ENCODE measurements around the gene WWTR1.

WWTR1 gene

GRCh38 chr3:149519912-149520311 is 137.9 kb downstream of the WWTR1 start:
- H3K27ac ChIP-seq: no peak overlapping the region
- in situ Hi-C loops (cut with HindIII; ENCODE audit: low pct_ligation_motif_present, low sequenced_read_pairs): loop anchor here (25.0 kb wide), 1 partner anchor 217 kb away; no protein-coding TSS in a partner anchor
- H3K36me3 ChIP-seq (replicated peaks): peaks cover 41% of the 10 kb centered on the region
- H3K4me3 ChIP-seq (ENCODE audit: low read depth, low read length): no peak overlapping the region
- no peak for DNase-seq
- H3K27me3 ChIP-seq (replicated peaks): no peaks in the 10 kb centered on the region
- no peak for TF ChIP-seq CTCF (IDR thresholded peaks at IDR 0.05; ENCODE audit: low read depth, low read length, missing control alignments)

- H3K4me3 ChIP-seq (ENCODE audit: low read depth, low read length): no peak overlapping the region
- H3K27me3 ChIP-seq (replicated peaks): no peaks in the 10 kb centered on the region
- no peak overlapping the region for H3K27ac ChIP-seq
- H3K36me3 ChIP-seq (replicated peaks): peaks cover 26% of the 10 kb centered on the region
- in situ Hi-C loops (cut with HindIII; ENCODE audit: low pct_ligation_motif_present, low sequenced_read_pairs): loop anchor here (25.0 kb wide), 1 partner anchor 220 kb away; no protein-coding TSS in a partner anchor
- TF ChIP-seq CTCF (IDR thresholded peaks at IDR 0.05; ENCODE audit: low read depth, low read length, missing control alignments): no peak
- no peak for DNase-seq
Measured at GRCh38 chr3:149516920-149517319, 140.9 kb downstream of the WWTR1 start.

GRCh38 chr3:149515249-149515648 is 142.6 kb downstream of the WWTR1 start:
- peaks cover 14% of the 10 kb centered on the region for H3K36me3 ChIP-seq (replicated peaks)
- no peak for DNase-seq
- H3K27ac ChIP-seq: no peak overlapping the region
- H3K4me3 ChIP-seq (ENCODE audit: low read depth, low read length): no peak overlapping the region
- in situ Hi-C loops (cut with HindIII; ENCODE audit: low pct_ligation_motif_present, low sequenced_read_pairs): loop anchor here (25.0 kb wide), 1 partner anchor 222 kb away; no protein-coding TSS in a partner anchor
- no peaks in the 10 kb centered on the region for H3K27me3 ChIP-seq (replicated peaks)
- no peak for TF ChIP-seq CTCF (IDR thresholded peaks at IDR 0.05; ENCODE audit: low read depth, low read length, missing control alignments)

- H3K4me3 ChIP-seq (ENCODE audit: low read depth, low read length): no peak overlapping the region
- no peak for TF ChIP-seq CTCF (IDR thresholded peaks at IDR 0.05; ENCODE audit: low read depth, low read length, missing control alignments)
- H3K27me3 ChIP-seq (replicated peaks): no peaks in the 10 kb centered on the region
- no peak overlapping the region for H3K27ac ChIP-seq
- peaks cover 9% of the 10 kb centered on the region for H3K36me3 ChIP-seq (replicated peaks)
- in situ Hi-C loops (cut with HindIII; ENCODE audit: low pct_ligation_motif_present, low sequenced_read_pairs): loop anchor here (25.0 kb wide), 1 partner anchor 223 kb away; no protein-coding TSS in a partner anchor
- DNase-seq: no peak
Measured at GRCh38 chr3:149514471-149514870, 143.4 kb downstream of the WWTR1 start.

DNA sequence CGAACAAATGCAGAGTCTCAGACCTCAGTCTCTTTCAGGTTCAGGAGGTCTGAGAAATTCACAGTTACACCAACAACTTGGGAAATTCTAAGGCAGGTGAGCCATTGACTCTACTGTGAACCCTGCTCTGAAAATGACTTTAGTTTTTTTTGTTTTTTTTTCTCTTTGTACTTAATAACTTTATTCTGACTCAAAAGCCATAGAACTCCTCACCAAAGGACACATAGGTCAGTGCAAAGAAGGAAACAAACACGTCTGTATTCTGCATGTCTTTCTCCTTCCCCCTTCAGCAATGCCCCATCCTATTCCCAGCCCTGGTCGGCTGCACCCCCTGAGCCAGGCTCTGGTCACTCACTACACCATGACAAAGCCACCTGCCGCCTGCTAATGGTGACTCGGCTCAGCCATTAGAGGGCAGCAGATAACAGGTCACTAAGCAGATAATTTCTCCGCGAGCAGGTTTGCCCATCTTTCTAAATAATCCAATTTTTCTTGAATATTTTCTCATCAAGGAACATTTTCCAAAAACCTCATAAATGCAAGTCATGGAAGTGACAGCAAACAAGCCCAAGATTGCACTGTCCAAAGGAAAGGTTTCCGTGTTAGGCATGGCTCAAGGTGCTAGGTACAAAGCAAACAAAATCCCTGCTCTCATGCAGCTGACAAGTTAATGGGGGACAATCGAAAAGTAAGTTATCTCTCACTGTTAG is 145.6 kb downstream of the WWTR1 start:
- in situ Hi-C loops (cut with HindIII; ENCODE audit: low pct_ligation_motif_present, low sequenced_read_pairs): loop anchor here (25.0 kb wide), 1 partner anchor 225 kb away; no protein-coding TSS in a partner anchor
- DNase-seq: peak; percentile 45

More for the DNA sequence above, 145.6 kb downstream of the WWTR1 start:
- no peak overlapping the region for H3K27ac ChIP-seq
- H3K36me3 ChIP-seq (replicated peaks): no peaks in the 10 kb centered on the region
- H3K4me3 ChIP-seq (ENCODE audit: low read depth, low read length): no peak overlapping the region
- no peaks in the 10 kb centered on the region for H3K27me3 ChIP-seq (replicated peaks)
- peak; percentile 88 for TF ChIP-seq CTCF (IDR thresholded peaks at IDR 0.05; ENCODE audit: low read depth, low read length, missing control alignments)

Measured in brain microvascular endothelial cell (primary cell).